Thyroid gland (tissue), 4 donors: ENCODE measurements around the gene SLC16A14. TPM values are rescaled to one million over a fixed set of nuclear protein-coding genes. Genes with fewer than 3 reads are reported as not detected.
"Not testable (repeated sequence)": the region's sequence is repeated elsewhere in the genome, so short reads cannot be mapped to it uniquely, and the experiment has no call there.

Experiments used
- DNase-seq, 2 donors: peaks; one replicate each; pipeline ENCODE4 v3.0.0-alpha.2; 2019
- H3K27ac ChIP-seq, 3 donors: fragments of 200-600 bp; sonication (generic); 1 replicate in 2 of 3; 2 replicates in 1 of 3; pipeline ENCODE4 v1.5.1; 2016 to 2019; ENCODE audit warnings: mild to moderate bottlenecking in 1 of 3, moderate library complexity in 1 of 3
- H3K27me3 ChIP-seq: fragments of 200-600 bp; sonication (generic); one replicate; pipeline ENCODE4 v1.5.1; 2019
- H3K36me3 ChIP-seq, 2 donors: fragments of 200-600 bp; sonication (generic); one replicate each; pipeline ENCODE4 v1.5.1; 2016 to 2019
- H3K4me1 ChIP-seq, 2 donors: fragments of 200-600 bp; sonication (generic); one replicate each; pipeline ENCODE4 v1.5.1; 2017 to 2019
- H3K4me3 ChIP-seq, 3 donors: fragments of 200-600 bp; sonication (generic); replicated peaks in 1 of 3; 1 replicate in 2 of 3; 2 replicates in 1 of 3; pipeline ENCODE4 v1.5.1; 2016; ENCODE audit warnings: mild to moderate bottlenecking in 1 of 3
- H3K9me3 ChIP-seq: fragments of 200-600 bp; sonication (generic); one replicate; pipeline ENCODE4 v1.5.1; 2017
- CTCF ChIP-seq, 6 experiments: fragments of 200-600 bp in 3 of 6; fragments of 450-650 bp in 3 of 6; sonication (generic) in 3 of 6; IDR thresholded peaks; one replicate each; pipeline ENCODE4 v1.5.1; 2016 to 2019; ENCODE audit warnings: antibody characterized with exemption in 6 of 6, mild to moderate bottlenecking in 2 of 6, inconsistent platforms in 1 of 6, moderate library complexity in 1 of 6
- POLR2A ChIP-seq, 2 donors: fragments of 450-650 bp; IDR thresholded peaks; one replicate each; pipeline ENCODE4 v1.6.1; 2017; ENCODE audit warnings: antibody characterized with exemption in 2 of 2, mild to moderate bottlenecking in 2 of 2, moderate library complexity in 1 of 2
- WGBS, 2 donors: methylation state at CpG; one replicate each; pipeline ENCODE4 v1.1.5; 2017; 5-methylcytosine and 5-hydroxymethylcytosine counted together
- intact Hi-C: fragments of 100-400 bp; cut with DNase I; formaldehyde crosslinking; loops from one replicate; pipeline ENCODE4 v1.15.1; 2023
- total RNA-seq, 4 donors: library from RNA; depleted of rRNA; stranded (reverse); fragments of >200 nt; gene quantifications; one replicate each; pipeline ENCODE4 v1.2.3, GENCODE V29; 2016

Gene SLC16A14
- total RNA-seq: 1 to 10 TPM; 1.8 to 3.8 (median 2.0) TPM

GRCh38 chr2:230068651-230069055 lies at the start of gene SLC16A14:
Gene SLC16A14, minus strand, starts transcription at chr2:230068924. Its CDS starts 9,572 bp downstream, at chr2:230059352.
- peak; percentile 39 to 52 for DNase-seq
- WGBS, 2 donors: 1 to 8% methylated on average over 9 to 16 of the region's 24 CpGs
- Histone ChIP-seq H3K27me3 (no peaks in the 10 kb centered on the region), H3K27ac (peak within 1 kb of the TSS; percentile 21 to 75 (median 61)), H3K9me3 (no peaks in the 10 kb centered on the region), H3K36me3 (no peaks in the 10 kb centered on the region), H3K4me3 (peak within 1 kb of the TSS; percentile 56 to 69 (median 60)), H3K4me1 (no peaks in the 10 kb centered on the region)
- intact Hi-C loops: loop anchor here (5.0 kb wide), 1 partner anchor 94 kb away; no protein-coding TSS in a partner anchor
- TF ChIP-seq CTCF (IDR thresholded peaks at IDR 0.05) (peak in 4 of 6 experiments; percentile 26 to 43 (median 40)), POLR2A (IDR thresholded peaks at IDR 0.05) (no peak)

GRCh38 chr2:230106771-230107170 lies 38.0 kb upstream of the SLC16A14 start:
- DNase-seq: no peak
- no peak for TF ChIP-seq POLR2A (IDR thresholded peaks at IDR 0.05)
- no peak for TF ChIP-seq CTCF (IDR thresholded peaks at IDR 0.05)
- Histone ChIP-seq H3K9me3 (no peaks in the 10 kb centered on the region), H3K4me1 (no peaks in the 10 kb centered on the region), H3K36me3 (no peaks in the 10 kb centered on the region), H3K27ac (no peak overlapping the region), H3K27me3 (no peaks in the 10 kb centered on the region), H3K4me3 (no peak overlapping the region)
- intact Hi-C loops: no loop called here
- 37 to 54% methylated on average over 1 of the region's 1 CpG for WGBS, 2 donors

- H3K4me1 ChIP-seq, H3K9me3 ChIP-seq, DNase-seq, H3K36me3 ChIP-seq, intact Hi-C loops, H3K27ac ChIP-seq, H3K27me3 ChIP-seq, H3K4me3 ChIP-seq: not testable (repeated sequence)
- WGBS, 2 donors: 89 to 93% methylated on average over 2 of the region's 2 CpGs
These were observed 33.2 kb upstream of the SLC16A14 start for GRCh38 chr2:230101967-230102366.

- intact Hi-C loops: no loop called here
- no peak for DNase-seq
- TF ChIP-seq CTCF (IDR thresholded peaks at IDR 0.05) (no peak), POLR2A (IDR thresholded peaks at IDR 0.05) (no peak)
- Histone ChIP-seq H3K4me3 (no peak overlapping the region), H3K4me1 (no peaks in the 10 kb centered on the region), H3K36me3 (no peaks in the 10 kb centered on the region), H3K27ac (no peak overlapping the region), H3K9me3 (no peaks in the 10 kb centered on the region), H3K27me3 (no peaks in the 10 kb centered on the region)
- WGBS, 2 donors: 2 to 52% methylated on average over 2 of the region's 2 CpGs
These were observed 29.1 kb upstream of the SLC16A14 start for GRCh38 chr2:230097841-230098240.

GRCh38 chr2:230097424-230097823 lies 28.7 kb upstream of the SLC16A14 start:
- TF ChIP-seq POLR2A (IDR thresholded peaks at IDR 0.05) (no peak), CTCF (IDR thresholded peaks at IDR 0.05) (no peak)
- 82 to 92% methylated on average over 3 of the region's 3 CpGs for WGBS, 2 donors

GRCh38 chr2:230090967-230091366 lies 22.2 kb upstream of the SLC16A14 start:
- TF ChIP-seq POLR2A (IDR thresholded peaks at IDR 0.05) (no peak), CTCF (IDR thresholded peaks at IDR 0.05) (no peak)
- Histone ChIP-seq H3K27ac (no peak overlapping the region), H3K9me3 (no peaks in the 10 kb centered on the region), H3K36me3 (no peaks in the 10 kb centered on the region), H3K4me1 (no peaks in the 10 kb centered on the region), H3K27me3 (no peaks in the 10 kb centered on the region), H3K4me3 (no peak overlapping the region)
- no peak for DNase-seq
- intact Hi-C loops: no loop called here
- WGBS, 2 donors: 92 to 95% methylated on average over 2 of the region's 2 CpGs

More at GRCh38 chr2:230097424-230097823, 28.7 kb upstream of the SLC16A14 start:
- no peaks in the 10 kb centered on the region for H3K36me3 ChIP-seq
- DNase-seq: no peak
- intact Hi-C loops: no loop called here
- no peaks in the 10 kb centered on the region for H3K9me3 ChIP-seq
- H3K27me3 ChIP-seq: no peaks in the 10 kb centered on the region
- no peak overlapping the region for H3K4me3 ChIP-seq
- no peaks in the 10 kb centered on the region for H3K4me1 ChIP-seq
- H3K27ac ChIP-seq: no peak overlapping the region
